ENCODE data around the gene TTLL11. TPM values are rescaled to one million over a fixed set of nuclear protein-coding genes. Genes with fewer than 3 reads are reported as not detected.
"Not testable (repeated sequence)": the region's sequence is repeated elsewhere in the genome, so short reads cannot be mapped to it uniquely, and the experiment has no call there.

The TTLL11 gene
- total RNA-seq, 1 donor from 2014 or later, result 43.7 TPM

- DNase-seq, result no peak
Measured at GRCh38 chr9:121810489-121810888, 282.6 kb downstream of the TTLL11 start.

- no peak for DNase-seq
Measured at GRCh38 chr9:121809356-121810050, 283.6 kb downstream of the TTLL11 start.

GRCh38 chr9:121808781-121809180 is 284.3 kb downstream of the TTLL11 start:
- no peak for DNase-seq

- peak; percentile 41 for DNase-seq
Measured at GRCh38 chr9:121807823-121808278, 285.3 kb downstream of the TTLL11 start.

- no peak for DNase-seq
Measured at GRCh38 chr9:121807069-121807822, 285.9 kb downstream of the TTLL11 start.

- no peak for DNase-seq
Measured at GRCh38 chr9:121802753-121803152, 290.4 kb downstream of the TTLL11 start.

GRCh38 chr9:121801579-121801978 is 291.5 kb downstream of the TTLL11 start:
- DNase-seq, result no peak

- DNase-seq, result no peak
Measured at GRCh38 chr9:121800376-121800775, 292.7 kb downstream of the TTLL11 start.

GRCh38 chr9:121798941-121799340 is 294.2 kb downstream of the TTLL11 start:
- no peak for DNase-seq

- no peak for DNase-seq
Measured at GRCh38 chr9:121797081-121797480, 296.0 kb downstream of the TTLL11 start.

- not testable (repeated sequence) for DNase-seq
Measured at GRCh38 chr9:121794334-121794733, 298.8 kb downstream of the TTLL11 start.

- not testable (repeated sequence) for DNase-seq
Measured at GRCh38 chr9:121792476-121792875, 300.6 kb downstream of the TTLL11 start.

- no peak for DNase-seq
Measured at GRCh38 chr9:121790841-121791240, 302.3 kb downstream of the TTLL11 start.

GRCh38 chr9:121788686-121789366 is 304.3 kb downstream of the TTLL11 start:
- DNase-seq, result no peak

GRCh38 chr9:121786998-121787422 is 306.1 kb downstream of the TTLL11 start:
- DNase-seq, result no peak

GRCh38 chr9:121786543-121786948 is 306.6 kb downstream of the TTLL11 start:
- DNase-seq, result no peak

GRCh38 chr9:121785673-121786542 is 307.2 kb downstream of the TTLL11 start:
- DNase-seq, result no peak

- no peak for DNase-seq
Measured at GRCh38 chr9:121784731-121785411, 308.2 kb downstream of the TTLL11 start.

- DNase-seq, result peak; percentile 85
Measured at GRCh38 chr9:121783521-121784507, 309.3 kb downstream of the TTLL11 start.

- no peak for DNase-seq
Measured at GRCh38 chr9:121783111-121783510, 310.0 kb downstream of the TTLL11 start.

All from tongue (tissue), 2 donors.